A673 (cell line): Measurements from ENCODE around the gene PDE8A. TPM values are rescaled to one million over a fixed set of nuclear protein-coding genes. Genes with fewer than 3 reads are reported as not detected.

Experiments used
- BruUV-seq: library from RNA; stranded (reverse); fragments of 400-500 nt; replicated peaks from 2 replicates; lab custom pipeline; 2021; lab: Mats Ljungman, UMichigan
- CTCF ChIA-PET: fragments of 300-600 bp; sonication (Branson Sonifier 250); formaldehyde crosslinking; loops from one replicate; lab custom pipeline; 2022; ENCODE audit warnings: antibody characterized with exemption; lab: Charles Lee
- POLR2A ChIA-PET: fragments of 300-600 bp; sonication (Branson Sonifier 250); formaldehyde crosslinking; loops from one replicate; lab custom pipeline; 2022; ENCODE audit warnings: antibody characterized with exemption; ENCODE audit not compliant: low non-redundant PET; lab: Charles Lee
- DNase-seq: peaks from one replicate; pipeline ENCODE4 v3.0.0-alpha.2; 2015; ENCODE audit warnings: low spot score
- H3K27ac ChIP-seq: fragments of 200-600 bp; sonication (generic); 2 replicates; pipeline ENCODE4 v1.5.1; 2016; ENCODE audit warnings: mixed run types, low read depth, mild to moderate bottlenecking, mixed read lengths, antibody characterized with exemption, low read length; ENCODE audit not compliant: poor library complexity, severe bottlenecking
- H3K27me3 ChIP-seq: fragments of 200-600 bp; sonication (generic); replicated peaks from 2 replicates; pipeline ENCODE4 v1.6.1; 2017; ENCODE audit warnings: mixed run types, low read depth, mild to moderate bottlenecking, mixed read lengths, antibody characterized with exemption, low read length; ENCODE audit not compliant: insufficient read depth, poor library complexity
- H3K36me3 ChIP-seq: fragments of 200-600 bp; sonication (generic); 2 replicates; pipeline ENCODE4 v1.6.1; 2016; ENCODE audit warnings: mixed run types, mild to moderate bottlenecking, mixed read lengths, antibody characterized with exemption, low read length; ENCODE audit not compliant: insufficient read depth, poor library complexity, severe bottlenecking
- H3K4me1 ChIP-seq: fragments of 200-600 bp; sonication (generic); 2 replicates; pipeline ENCODE4 v1.6.1; 2017; ENCODE audit warnings: mixed run types, mild to moderate bottlenecking, mixed read lengths, antibody characterized with exemption, low read length; ENCODE audit not compliant: insufficient read depth, poor library complexity, severe bottlenecking
- H3K4me3 ChIP-seq: fragments of 200-600 bp; sonication (generic); 2 replicates; pipeline ENCODE4 v1.5.1; 2016; ENCODE audit warnings: low read depth, mixed run types, mild to moderate bottlenecking, mixed read lengths, low read length; ENCODE audit not compliant: poor library complexity, severe bottlenecking
- H3K9me3 ChIP-seq: fragments of 200-600 bp; sonication (generic); 2 replicates; pipeline ENCODE4 v1.6.1; 2016; ENCODE audit warnings: mixed run types, low read depth, mild to moderate bottlenecking, mixed read lengths, antibody characterized with exemption, low read length; ENCODE audit not compliant: poor library complexity, severe bottlenecking
- CTCF ChIP-seq: fragments of 300-800, 200-600 bp; sonication (generic); conservative IDR thresholded peaks from 2 replicates; pipeline ENCODE4 v1.5.1; 2017; ENCODE audit warnings: low read depth, mild to moderate bottlenecking, antibody characterized with exemption, low read length, moderate library complexity, mixed read lengths
- EZH2 ChIP-seq: fragments of 200-600 bp; sonication (generic); IDR thresholded peaks from 2 replicates; pipeline ENCODE4 v1.6.1; 2017; ENCODE audit warnings: borderline replicate concordance, low read depth, mild to moderate bottlenecking, mixed read lengths, antibody characterized with exemption, low read length; ENCODE audit not compliant: poor library complexity, severe bottlenecking
- intact Hi-C: fragments of 100-400 bp; cut with micrococcal nuclease; formaldehyde crosslinking; loops from one replicate; pipeline ENCODE4 v1.10.0; 2022; ENCODE audit not compliant: unreplicated experiment
- total RNA-seq: library from RNA; stranded (reverse); gene quantifications from 2 replicates; pipeline ENCODE4 v1.2.3, GENCODE V29; 2021

Gene PDE8A
- total RNA-seq, 1 experiment from 2014 or later: 80.7 TPM

GRCh38 chr15:85150130-85150480 is 168.4 kb downstream of the PDE8A start:
- intact Hi-C loops: no loop called here
- Histone ChIP-seq H3K4me1 (no peaks in the 10 kb centered on the region), H3K27me3 (no peaks in the 10 kb centered on the region), H3K36me3 (no peaks in the 10 kb centered on the region), H3K9me3 (no peaks in the 10 kb centered on the region), H3K4me3 (no peak overlapping the region), H3K27ac (no peak overlapping the region)
- POLR2A ChIA-PET: no interaction called here
- DNase-seq: no peak
- TF ChIP-seq EZH2: no peak
- TF ChIP-seq CTCF: no peak
- BruUV-seq: no TSS peak
- CTCF ChIA-PET: no interaction called here

GRCh38 chr15:85151145-85151544 is 169.5 kb downstream of the PDE8A start:
- no peaks in the 10 kb centered on the region for H3K27me3 ChIP-seq
- no peaks in the 10 kb centered on the region for H3K36me3 ChIP-seq
- no peaks in the 10 kb centered on the region for H3K9me3 ChIP-seq
- H3K4me1 ChIP-seq: no peaks in the 10 kb centered on the region
- TF ChIP-seq EZH2 (no peak), CTCF (no peak)
- BruUV-seq: no TSS peak
- no peak overlapping the region for H3K4me3 ChIP-seq
- H3K27ac ChIP-seq: no peak overlapping the region
- ChIA-PET POLR2A (no interaction called here), CTCF (no interaction called here)
- intact Hi-C loops: no loop called here
- no peak for DNase-seq

GRCh38 chr15:85151861-85152260 is 170.2 kb downstream of the PDE8A start:
- intact Hi-C loops: no loop called here
- TF ChIP-seq CTCF (no peak), EZH2 (no peak)
- BruUV-seq: no TSS peak
- Histone ChIP-seq H3K36me3 (no peaks in the 10 kb centered on the region), H3K4me1 (no peaks in the 10 kb centered on the region), H3K4me3 (no peak overlapping the region), H3K9me3 (no peaks in the 10 kb centered on the region), H3K27ac (no peak overlapping the region), H3K27me3 (no peaks in the 10 kb centered on the region)
- ChIA-PET CTCF (no interaction called here), POLR2A (no interaction called here)
- no peak for DNase-seq
